ENCODE measurements around the gene MAPKAP1.

- TF ChIP-seq, protein P1, sequence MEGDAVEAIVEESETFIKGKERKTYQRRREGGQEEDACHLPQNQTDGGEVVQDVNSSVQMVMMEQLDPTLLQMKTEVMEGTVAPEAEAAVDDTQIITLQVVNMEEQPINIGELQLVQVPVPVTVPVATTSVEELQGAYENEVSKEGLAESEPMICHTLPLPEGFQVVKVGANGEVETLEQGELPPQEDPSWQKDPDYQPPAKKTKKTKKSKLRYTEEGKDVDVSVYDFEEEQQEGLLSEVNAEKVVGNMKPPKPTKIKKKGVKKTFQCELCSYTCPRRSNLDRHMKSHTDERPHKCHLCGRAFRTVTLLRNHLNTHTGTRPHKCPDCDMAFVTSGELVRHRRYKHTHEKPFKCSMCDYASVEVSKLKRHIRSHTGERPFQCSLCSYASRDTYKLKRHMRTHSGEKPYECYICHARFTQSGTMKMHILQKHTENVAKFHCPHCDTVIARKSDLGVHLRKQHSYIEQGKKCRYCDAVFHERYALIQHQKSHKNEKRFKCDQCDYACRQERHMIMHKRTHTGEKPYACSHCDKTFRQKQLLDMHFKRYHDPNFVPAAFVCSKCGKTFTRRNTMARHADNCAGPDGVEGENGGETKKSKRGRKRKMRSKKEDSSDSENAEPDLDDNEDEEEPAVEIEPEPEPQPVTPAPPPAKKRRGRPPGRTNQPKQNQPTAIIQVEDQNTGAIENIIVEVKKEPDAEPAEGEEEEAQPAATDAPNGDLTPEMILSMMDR (IDR thresholded peaks at IDR 0.05; ENCODE audit: low read length), result no peak
- no peak for TF ChIP-seq EZH2 (IDR thresholded peaks at IDR 0.05; ENCODE audit: borderline replicate concordance, low read length)
Observed at GRCh38 chr9:125426926-125427325, 280.1 kb downstream of the MAPKAP1 start.
